H1 (cell line): ENCODE results near the gene YAP1. TPM values are rescaled to one million over a fixed set of nuclear protein-coding genes. Genes with fewer than 3 reads are reported as not detected.

Experiments
- CTCF ChIA-PET: fragments of 300-600 bp; sonication (Branson Sonifier 250); formaldehyde crosslinking; loops from one replicate; lab custom pipeline; 2021; ENCODE audit not compliant: partially characterized antibody; lab: Charles Lee
- POLR2A ChIA-PET: fragments of 300-600 bp; sonication (Branson Sonifier 250); formaldehyde crosslinking; loops from one replicate; lab custom pipeline; 2021; ENCODE audit warnings: inconsistent platforms; ENCODE audit not compliant: partially characterized antibody; lab: Charles Lee
- DNase-seq, 2 experiments: peaks; one replicate each; pipeline versions ENCODE4 v3.0.0 to v3.0.0-alpha.2; 2010 to 2022; ENCODE audit warnings: low spot score in 2 of 2, low read depth in 1 of 2, mixed read lengths in 1 of 2
- FAIRE-seq: peaks from 2 replicates; lab custom pipeline; 2011; peaks lifted over from hg19 to GRCh38; lab: Jason Lieb, UNC
- H2AFZ ChIP-seq: 2 replicates; pipeline ENCODE4 v1.8.1; 2012; ENCODE audit warnings: low read length, inconsistent platforms
- H2AK5ac ChIP-seq: 2 replicates; pipeline ENCODE4 v1.6.1; 2013; ENCODE audit warnings: low read depth, low read length
- H2BK120ac ChIP-seq: replicated peaks from 2 replicates; pipeline ENCODE3; 2013; ENCODE audit warnings: low read depth, low read length, inconsistent platforms
- H2BK12ac ChIP-seq: 2 replicates; pipeline ENCODE4 v1.6.1; 2013; ENCODE audit warnings: low read depth, low read length
- H2BK15ac ChIP-seq: 2 replicates; pipeline ENCODE4 v1.6.1; 2013; ENCODE audit warnings: low read length
- H2BK20ac ChIP-seq: 2 replicates; pipeline ENCODE4 v1.6.1; 2013; ENCODE audit warnings: low read length
- H2BK5ac ChIP-seq: 2 replicates; pipeline ENCODE4 v1.6.1; 2013; ENCODE audit warnings: low read depth, low read length
- H3K14ac ChIP-seq: 2 replicates; pipeline ENCODE4 v1.6.1; 2013; ENCODE audit warnings: inconsistent platforms; ENCODE audit not compliant: insufficient read length
- H3K18ac ChIP-seq: 2 replicates; pipeline ENCODE4 v1.6.1; 2013; ENCODE audit warnings: low read length; ENCODE audit errors: extremely low read depth
- H3K23ac ChIP-seq: 2 replicates; pipeline ENCODE4 v1.6.1; 2013; ENCODE audit warnings: inconsistent platforms; ENCODE audit not compliant: insufficient read length
- H3K23me2 ChIP-seq: 2 replicates; pipeline ENCODE4 v1.6.1; 2013; ENCODE audit warnings: low read depth, low read length
- H3K27ac ChIP-seq: 2 replicates; pipeline ENCODE4 v1.6.1; 2011; ENCODE audit warnings: low read depth, low read length, inconsistent platforms
- H3K27me3 ChIP-seq, 4 experiments: replicated peaks in 1 of 4; 1 replicate in 1 of 4; 2 replicates in 3 of 4; pipeline versions ENCODE4 v1.6.1 to v1.8.1; 2011 to 2013; ENCODE audit warnings: low read length in 3 of 4, mild to moderate bottlenecking in 3 of 4, inconsistent platforms in 2 of 4, mixed read lengths in 2 of 4, moderate library complexity in 1 of 4; ENCODE audit not compliant: control insufficient read depth in 3 of 4, insufficient read depth in 3 of 4; ENCODE audit errors: extremely low read depth in 1 of 4
- H3K36me3 ChIP-seq, 4 experiments: 2 replicates each; pipeline versions ENCODE4 v1.6.1 to v1.8.1; 2011 to 2013; ENCODE audit warnings: mild to moderate bottlenecking in 4 of 4, low read length in 3 of 4, moderate library complexity in 2 of 4, control low read depth in 1 of 4, inconsistent platforms in 1 of 4; ENCODE audit not compliant: insufficient read depth in 4 of 4, control insufficient read depth in 2 of 4
- H3K4ac ChIP-seq: replicated peaks from 2 replicates; pipeline ENCODE3; 2013; ENCODE audit warnings: low read length, low read depth, mixed read lengths, inconsistent platforms; ENCODE audit not compliant: insufficient read length
- H3K4me1 ChIP-seq, 4 experiments: replicated peaks in 1 of 4; 1 replicate in 1 of 4; 2 replicates in 3 of 4; pipeline versions ENCODE4 v1.6.1 to v1.8.1; 2011 to 2013; ENCODE audit warnings: low read length in 3 of 4, inconsistent platforms in 2 of 4, mixed read lengths in 1 of 4; ENCODE audit not compliant: insufficient read depth in 4 of 4, control insufficient read depth in 3 of 4
- H3K4me2 ChIP-seq, 2 experiments: 2 replicates each; pipeline versions ENCODE4 v1.6.1 to v1.8.1; 2011 to 2013; ENCODE audit warnings: low read depth in 2 of 2, low read length in 2 of 2, control low read depth in 1 of 2, inconsistent platforms in 1 of 2, mild to moderate bottlenecking in 1 of 2; ENCODE audit not compliant: insufficient read depth in 1 of 2
- H3K4me3 ChIP-seq, 4 experiments: fragments of 200-600, 300-600 bp in 1 of 4; sonication (generic), shearing (Covaris generic), sonication (Bioruptor Twin) in 1 of 4; 2 replicates each; pipeline versions ENCODE4 v1.5.1 to v1.8.1; 2011 to 2016; ENCODE audit warnings: low read length in 4 of 4, low read depth in 3 of 4, control low read depth in 2 of 4, inconsistent platforms in 2 of 4, mild to moderate bottlenecking in 2 of 4, mixed read lengths in 1 of 4, moderate library complexity in 1 of 4; ENCODE audit not compliant: insufficient read depth in 2 of 4; ENCODE audit errors: extremely low read depth in 1 of 4
- H3K56ac ChIP-seq: replicated peaks from 2 replicates; pipeline ENCODE3; 2013; ENCODE audit warnings: low read depth, mild to moderate bottlenecking, mixed read lengths, low read length, inconsistent platforms; ENCODE audit not compliant: insufficient read length
- H3K79me1 ChIP-seq: 2 replicates; pipeline ENCODE4 v1.6.1; 2013; ENCODE audit warnings: low read depth, low read length, control low read depth
- H3K79me2 ChIP-seq, 2 experiments: 2 replicates each; pipeline versions ENCODE4 v1.6.1 to v1.8.1; 2012 to 2013; ENCODE audit warnings: low read length in 2 of 2, mild to moderate bottlenecking in 2 of 2, inconsistent platforms in 1 of 2; ENCODE audit not compliant: insufficient read depth in 2 of 2, control insufficient read depth in 1 of 2
- H3K9ac ChIP-seq, 4 experiments: replicated peaks in 1 of 4; 1 replicate in 1 of 4; 2 replicates in 3 of 4; pipeline versions ENCODE4 v1.6.1 to v1.8.1; 2011 to 2013; ENCODE audit warnings: low read depth in 3 of 4, low read length in 3 of 4, control low read depth in 2 of 4, mild to moderate bottlenecking in 2 of 4, moderate library complexity in 2 of 4, inconsistent platforms in 1 of 4; ENCODE audit errors: extremely low read depth in 1 of 4
- H3K9me3 ChIP-seq, 2 experiments: 2 replicates each; pipeline versions ENCODE4 v1.6.1 to v1.8.1; 2012 to 2013; ENCODE audit warnings: mild to moderate bottlenecking in 2 of 2, moderate library complexity in 2 of 2, control low read depth in 1 of 2, inconsistent platforms in 1 of 2, low read depth in 1 of 2, low read length in 1 of 2, mixed read lengths in 1 of 2; ENCODE audit not compliant: insufficient read depth in 2 of 2
- H4K20me1 ChIP-seq, 2 experiments: replicated peaks in 1 of 2; 2 replicates each; pipeline versions ENCODE3 to v1.8.1; 2011 to 2013; ENCODE audit warnings: inconsistent platforms in 2 of 2, low read length in 2 of 2, mild to moderate bottlenecking in 1 of 2; ENCODE audit not compliant: insufficient read depth in 2 of 2, control insufficient read depth in 1 of 2
- H4K5ac ChIP-seq: 2 replicates; pipeline ENCODE4 v1.6.1; 2013; ENCODE audit warnings: low read length, low read depth, mixed read lengths, inconsistent platforms; ENCODE audit not compliant: insufficient read length
- H4K8ac ChIP-seq: 2 replicates; pipeline ENCODE4 v1.8.0; 2013; ENCODE audit warnings: mild to moderate bottlenecking, moderate library complexity, low read length, inconsistent platforms; ENCODE audit not compliant: insufficient read depth; ENCODE audit errors: extremely low read depth
- H4K91ac ChIP-seq: replicated peaks from 2 replicates; pipeline ENCODE3; 2013; ENCODE audit warnings: low read length, mixed read lengths, inconsistent platforms; ENCODE audit not compliant: insufficient read length
- BRCA1 ChIP-seq: IDR thresholded peaks from 2 replicates; pipeline ENCODE4 v1.6.1; 2012; ENCODE audit warnings: low read depth, low read length, improper control_type of control experiment
- RFX5 ChIP-seq: IDR thresholded peaks from 2 replicates; pipeline ENCODE4 v1.6.1; 2011; ENCODE audit warnings: low read depth, low read length, improper control_type of control experiment, borderline replicate concordance
- SP4 ChIP-seq: IDR thresholded peaks from 2 replicates; pipeline ENCODE4 v1.6.1; 2012; ENCODE audit warnings: low read length, inconsistent platforms
- TCF12 ChIP-seq: IDR thresholded peaks from 2 replicates; pipeline ENCODE4 v1.6.1; 2011; ENCODE audit warnings: low read depth, mild to moderate bottlenecking, low read length
- WGBS, 2 experiments: shearing (Covaris generic) in 1 of 2; methylation state at CpG; one replicate each; pipeline versions ENCODE4 v1.1.6 to v1.1.7; 2013 to 2015; ENCODE audit warnings: low lambda C conversion rate in 2 of 2, mixed read lengths in 2 of 2, inconsistent platforms in 1 of 2, low coverage in 1 of 2, missing lambda C conversion rate in 1 of 2; ENCODE audit not compliant: insufficient replicate concordance in 2 of 2, insufficient coverage in 1 of 2, insufficient read length in 1 of 2; ENCODE audit errors: extremely low coverage in 1 of 2, missing lambda C conversion rate in 1 of 2; 5-methylcytosine and 5-hydroxymethylcytosine counted together
- polyA plus RNA-seq, 7 experiments: library from polyadenylated mRNA; depleted of rRNA in 3 of 7; stranded (reverse) in 5 of 7; unstranded in 2 of 7; fragments of >200 nt in 5 of 7; fragments of 200-250 nt in 2 of 7; gene quantifications; 1 replicate in 5 of 7; 2 replicates in 1 of 7; 4 replicates in 1 of 7; pipeline versions ENCODE4 v1.2.1 to v1.2.3, GENCODE V29; 2011 to 2013; ENCODE audit warnings: missing spikeins in 2 of 7, mixed read lengths in 2 of 7
- total RNA-seq: library from RNA; stranded (reverse); fragmentation: NEBNext Ultra II Directional; extraction: Animal tissue kit (Norgen Biotek cat#: 25700); gene quantifications from 2 replicates; pipeline ENCODE4 v1.2.1, GENCODE V29; 2021

Gene YAP1
- total and polyA plus RNA-seq, 2 of the 8 experiments (the other 6 are each of a cell fraction or from before 2014, with no cell fraction given), result 62.0 to 108 TPM

DNA sequence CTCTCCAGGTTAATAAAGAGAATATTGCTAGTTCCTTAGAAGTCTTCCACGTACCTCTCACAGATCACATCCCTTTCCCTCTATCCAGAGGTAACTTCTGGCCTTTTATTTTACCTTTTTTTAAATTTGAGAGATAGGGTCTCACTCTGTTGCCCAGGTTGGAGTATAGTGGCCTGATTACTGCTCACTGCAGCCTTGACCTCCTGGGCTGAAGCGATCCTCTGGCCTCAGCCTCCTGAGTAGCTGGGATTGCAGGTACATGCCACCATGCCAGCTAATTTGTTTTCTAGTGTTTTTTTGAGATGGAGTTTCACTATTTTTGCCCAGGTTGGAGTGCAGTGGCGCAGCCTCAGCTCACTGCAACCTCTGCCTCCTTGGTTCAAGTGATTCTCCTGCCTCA lies 24.4 kb downstream of the YAP1 start:
- no peak overlapping the region for H4K8ac ChIP-seq
- peaks cover 0 to 5% (median 1%) of the 10 kb centered on the region in 4 experiments; a peak in 3 of 7 replicates for H3K4me1 ChIP-seq
- TF ChIP-seq TCF12 (no peak), RFX5 (no peak), BRCA1 (no peak), SP4 (no peak)
- H3K4me3 ChIP-seq, result no peak overlapping the region
- no peak overlapping the region for H3K23ac ChIP-seq
- no peak overlapping the region for H4K91ac ChIP-seq
- no peaks in the 10 kb centered on the region for H3K23me2 ChIP-seq
- no peak overlapping the region for H3K27ac ChIP-seq
- no peak overlapping the region for H4K5ac ChIP-seq
- no peak overlapping the region for H3K4me2 ChIP-seq
- no peak overlapping the region for H2AFZ ChIP-seq
- no peak overlapping the region for H3K14ac ChIP-seq
- H3K79me2 ChIP-seq, result peaks cover 7 to 97% of the 10 kb centered on the region in 2 experiments; a peak in 3 of 4 replicates
- H2BK12ac ChIP-seq, result no peak overlapping the region
- H3K27me3 ChIP-seq, result no peaks in the 10 kb centered on the region
- H3K9ac ChIP-seq, result no peak overlapping the region
- 92% methylated on average over 3 of the region's 3 CpGs; no CpG with 5 or more reads in 1 of the 2 experiments for WGBS, 2 experiments
- H2BK20ac ChIP-seq, result no peak overlapping the region
- H3K79me1 ChIP-seq, result peaks cover 7% of the 10 kb centered on the region
- H2BK5ac ChIP-seq, result no peak overlapping the region
- peaks cover 0 to 3% of the 10 kb centered on the region in 2 experiments for H4K20me1 ChIP-seq
- H3K9me3 ChIP-seq, result no peaks in the 10 kb centered on the region
- no peak for DNase-seq
- H3K4ac ChIP-seq, result no peak overlapping the region
- H3K56ac ChIP-seq, result no peak overlapping the region
- H2BK120ac ChIP-seq, result no peak overlapping the region
- FAIRE-seq, result no peak
- CTCF ChIA-PET, result interaction anchor here (1.2 kb wide), 1 partner anchor 62 kb away, joined by 3 read pairs; no protein-coding TSS in a partner anchor
- H2BK15ac ChIP-seq, result no peak overlapping the region
- peaks cover 0 to 3% (median 0%) of the 10 kb centered on the region in 4 experiments; a peak in 2 of 8 replicates for H3K36me3 ChIP-seq
- no peak overlapping the region for H2AK5ac ChIP-seq
- no peak overlapping the region for H3K18ac ChIP-seq
- POLR2A ChIA-PET, result no interaction called here
